Measurements from ENCODE around the gene AEN. TPM values are rescaled to one million over a fixed set of nuclear protein-coding genes. Genes with fewer than 3 reads are reported as not detected.

The AEN gene
- total RNA-seq, 1 donor from 2014 or later = 18.4 TPM

- intact Hi-C loops (cut with DNase I) = no loop called here
- Histone ChIP-seq H3K27ac (no peak overlapping the region), H3K9me3 (no peaks in the 10 kb centered on the region), H3K4me1 (peaks cover 8% of the 10 kb centered on the region), H3K36me3 (no peaks in the 10 kb centered on the region), H3K4me3 (no peak overlapping the region), H3K27me3 (no peaks in the 10 kb centered on the region)
- DNase-seq (ENCODE audit: extremely low spot score in 2 of 2) = peak in 1 of 2 donors; percentile 55
- TF ChIP-seq POLR2A (IDR thresholded peaks at IDR 0.05) (no peak), POLR2AphosphoS5 (IDR thresholded peaks at IDR 0.05; ENCODE audit: insufficient read depth in 1 of 2, low read depth in 1 of 2) (no peak), CTCF (IDR thresholded peaks at IDR 0.05) (no peak)
Measured at GRCh38 chr15:88664151-88664778, 43.1 kb downstream of the AEN start.

- intact Hi-C loops (cut with DNase I) = no loop called here
- Histone ChIP-seq H3K4me3 (no peak overlapping the region), H3K4me1 (no peaks in the 10 kb centered on the region), H3K27me3 (no peaks in the 10 kb centered on the region), H3K9me3 (no peaks in the 10 kb centered on the region), H3K36me3 (no peaks in the 10 kb centered on the region), H3K27ac (no peak overlapping the region)
- no peak for DNase-seq (ENCODE audit: extremely low spot score in 2 of 2)
- no peak for TF ChIP-seq POLR2AphosphoS5 (IDR thresholded peaks at IDR 0.05; ENCODE audit: insufficient read depth in 1 of 2, low read depth in 1 of 2)
- no peak for TF ChIP-seq POLR2A (IDR thresholded peaks at IDR 0.05)
- TF ChIP-seq CTCF (IDR thresholded peaks at IDR 0.05) = no peak
Measured at GRCh38 chr15:88674661-88675060, 53.5 kb downstream of the AEN start.

- no peak overlapping the region for H3K4me3 ChIP-seq
- no peak overlapping the region for H3K27ac ChIP-seq
- no peaks in the 10 kb centered on the region for H3K36me3 ChIP-seq
- TF ChIP-seq CTCF (IDR thresholded peaks at IDR 0.05) (no peak), POLR2AphosphoS5 (IDR thresholded peaks at IDR 0.05; ENCODE audit: insufficient read depth in 1 of 2, low read depth in 1 of 2) (no peak), POLR2A (IDR thresholded peaks at IDR 0.05) (no peak)
- no peaks in the 10 kb centered on the region for H3K9me3 ChIP-seq
- H3K27me3 ChIP-seq = no peaks in the 10 kb centered on the region
- no peaks in the 10 kb centered on the region for H3K4me1 ChIP-seq
- DNase-seq (ENCODE audit: extremely low spot score in 2 of 2) = peak; percentile 58 to 72
- intact Hi-C loops (cut with DNase I) = no loop called here
Measured at GRCh38 chr15:88678755-88679154, 57.6 kb downstream of the AEN start.

- Histone ChIP-seq H3K27me3 (no peaks in the 10 kb centered on the region), H3K4me1 (no peaks in the 10 kb centered on the region), H3K36me3 (no peaks in the 10 kb centered on the region), H3K9me3 (no peaks in the 10 kb centered on the region), H3K4me3 (no peak overlapping the region), H3K27ac (no peak overlapping the region)
- intact Hi-C loops (cut with DNase I) = no loop called here
- TF ChIP-seq CTCF (IDR thresholded peaks at IDR 0.05) (no peak), POLR2A (IDR thresholded peaks at IDR 0.05) (no peak), POLR2AphosphoS5 (IDR thresholded peaks at IDR 0.05; ENCODE audit: insufficient read depth in 1 of 2, low read depth in 1 of 2) (no peak)
- peak; percentile 64 to 74 for DNase-seq (ENCODE audit: extremely low spot score in 2 of 2)
Measured at GRCh38 chr15:88680241-88681001, 59.3 kb downstream of the AEN start.
